ENCODE data around the gene PRKD2. TPM values are rescaled to one million over a fixed set of nuclear protein-coding genes. Genes with fewer than 3 reads are reported as not detected.

PRKD2 gene
- polyA plus RNA-seq, 1 donor from 2014 or later = 8.0 TPM

GRCh38 chr19:46723023-46723461, 6.1 kb upstream of the PRKD2 start:
- Histone ChIP-seq H3F3A (ENCODE audit: insufficient read depth, low read length, poor library complexity, severe bottlenecking) (no peaks in the 10 kb centered on the region), H2AFZ (ENCODE audit: low read depth, low read length) (no peak overlapping the region), H4K20me1 (ENCODE audit: insufficient read depth) (no peaks in the 10 kb centered on the region), H3K79me2 (replicated peaks; ENCODE audit: insufficient read depth, low read length) (no peaks in the 10 kb centered on the region), H3K9ac (ENCODE audit: low read length) (no peak overlapping the region), H3K27me3 (ENCODE audit: insufficient read depth, low read depth, low read length) (no peaks in the 10 kb centered on the region), H3K4me2 (ENCODE audit: low read length) (no peak overlapping the region), H3K9me3 (ENCODE audit: low read length) (no peaks in the 10 kb centered on the region), H3K4me3 (ENCODE audit: low read length) (no peak overlapping the region), H3K9me2 (ENCODE audit: insufficient read depth, low read length) (no peaks in the 10 kb centered on the region), H3K27ac (ENCODE audit: low read length) (no peak overlapping the region), H3K36me3 (ENCODE audit: insufficient read depth, low read length) (peaks cover 3% of the 10 kb centered on the region)
- no peak for TF ChIP-seq RAD21 (conservative IDR thresholded peaks at IDR 0.05)
- TF ChIP-seq, protein P1, sequence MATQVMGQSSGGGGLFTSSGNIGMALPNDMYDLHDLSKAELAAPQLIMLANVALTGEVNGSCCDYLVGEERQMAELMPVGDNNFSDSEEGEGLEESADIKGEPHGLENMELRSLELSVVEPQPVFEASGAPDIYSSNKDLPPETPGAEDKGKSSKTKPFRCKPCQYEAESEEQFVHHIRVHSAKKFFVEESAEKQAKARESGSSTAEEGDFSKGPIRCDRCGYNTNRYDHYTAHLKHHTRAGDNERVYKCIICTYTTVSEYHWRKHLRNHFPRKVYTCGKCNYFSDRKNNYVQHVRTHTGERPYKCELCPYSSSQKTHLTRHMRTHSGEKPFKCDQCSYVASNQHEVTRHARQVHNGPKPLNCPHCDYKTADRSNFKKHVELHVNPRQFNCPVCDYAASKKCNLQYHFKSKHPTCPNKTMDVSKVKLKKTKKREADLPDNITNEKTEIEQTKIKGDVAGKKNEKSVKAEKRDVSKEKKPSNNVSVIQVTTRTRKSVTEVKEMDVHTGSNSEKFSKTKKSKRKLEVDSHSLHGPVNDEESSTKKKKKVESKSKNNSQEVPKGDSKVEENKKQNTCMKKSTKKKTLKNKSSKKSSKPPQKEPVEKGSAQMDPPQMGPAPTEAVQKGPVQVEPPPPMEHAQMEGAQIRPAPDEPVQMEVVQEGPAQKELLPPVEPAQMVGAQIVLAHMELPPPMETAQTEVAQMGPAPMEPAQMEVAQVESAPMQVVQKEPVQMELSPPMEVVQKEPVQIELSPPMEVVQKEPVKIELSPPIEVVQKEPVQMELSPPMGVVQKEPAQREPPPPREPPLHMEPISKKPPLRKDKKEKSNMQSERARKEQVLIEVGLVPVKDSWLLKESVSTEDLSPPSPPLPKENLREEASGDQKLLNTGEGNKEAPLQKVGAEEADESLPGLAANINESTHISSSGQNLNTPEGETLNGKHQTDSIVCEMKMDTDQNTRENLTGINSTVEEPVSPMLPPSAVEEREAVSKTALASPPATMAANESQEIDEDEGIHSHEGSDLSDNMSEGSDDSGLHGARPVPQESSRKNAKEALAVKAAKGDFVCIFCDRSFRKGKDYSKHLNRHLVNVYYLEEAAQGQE (IDR thresholded peaks at IDR 0.05; ENCODE audit: borderline replicate concordance) = no peak

- Histone ChIP-seq H3K4me2 (ENCODE audit: low read length) (no peak overlapping the region), H3K9ac (ENCODE audit: low read length) (no peak overlapping the region), H3K9me2 (ENCODE audit: insufficient read depth, low read length) (no peaks in the 10 kb centered on the region), H3K4me3 (ENCODE audit: low read length) (no peak overlapping the region), H4K20me1 (ENCODE audit: insufficient read depth) (no peaks in the 10 kb centered on the region), H3K36me3 (ENCODE audit: insufficient read depth, low read length) (peaks cover 3% of the 10 kb centered on the region), H3K79me2 (replicated peaks; ENCODE audit: insufficient read depth, low read length) (no peaks in the 10 kb centered on the region), H2AFZ (ENCODE audit: low read depth, low read length) (no peak overlapping the region), H3F3A (ENCODE audit: insufficient read depth, low read length, poor library complexity, severe bottlenecking) (no peaks in the 10 kb centered on the region), H3K27me3 (ENCODE audit: insufficient read depth, low read depth, low read length) (no peaks in the 10 kb centered on the region), H3K9me3 (ENCODE audit: low read length) (no peaks in the 10 kb centered on the region), H3K27ac (ENCODE audit: low read length) (no peak overlapping the region)
- TF ChIP-seq EP300 (conservative IDR thresholded peaks at IDR 0.05; ENCODE audit: poor library complexity, severe bottlenecking) (no peak), POLR2AphosphoS5 (IDR thresholded peaks at IDR 0.05) (no peak), TAF1 (IDR thresholded peaks at IDR 0.05; ENCODE audit: low read depth) (no peak), RAD21 (conservative IDR thresholded peaks at IDR 0.05) (no peak), EZH2 (IDR thresholded peaks at IDR 0.05; ENCODE audit: borderline replicate concordance, insufficient read depth, low read length, poor library complexity, severe bottlenecking) (no peak), MXI1 (conservative IDR thresholded peaks at IDR 0.05; ENCODE audit: poor library complexity, severe bottlenecking) (no peak), SMC3 (conservative IDR thresholded peaks at IDR 0.05; ENCODE audit: poor library complexity) (no peak)
- TF ChIP-seq, protein P2, sequence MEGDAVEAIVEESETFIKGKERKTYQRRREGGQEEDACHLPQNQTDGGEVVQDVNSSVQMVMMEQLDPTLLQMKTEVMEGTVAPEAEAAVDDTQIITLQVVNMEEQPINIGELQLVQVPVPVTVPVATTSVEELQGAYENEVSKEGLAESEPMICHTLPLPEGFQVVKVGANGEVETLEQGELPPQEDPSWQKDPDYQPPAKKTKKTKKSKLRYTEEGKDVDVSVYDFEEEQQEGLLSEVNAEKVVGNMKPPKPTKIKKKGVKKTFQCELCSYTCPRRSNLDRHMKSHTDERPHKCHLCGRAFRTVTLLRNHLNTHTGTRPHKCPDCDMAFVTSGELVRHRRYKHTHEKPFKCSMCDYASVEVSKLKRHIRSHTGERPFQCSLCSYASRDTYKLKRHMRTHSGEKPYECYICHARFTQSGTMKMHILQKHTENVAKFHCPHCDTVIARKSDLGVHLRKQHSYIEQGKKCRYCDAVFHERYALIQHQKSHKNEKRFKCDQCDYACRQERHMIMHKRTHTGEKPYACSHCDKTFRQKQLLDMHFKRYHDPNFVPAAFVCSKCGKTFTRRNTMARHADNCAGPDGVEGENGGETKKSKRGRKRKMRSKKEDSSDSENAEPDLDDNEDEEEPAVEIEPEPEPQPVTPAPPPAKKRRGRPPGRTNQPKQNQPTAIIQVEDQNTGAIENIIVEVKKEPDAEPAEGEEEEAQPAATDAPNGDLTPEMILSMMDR (IDR thresholded peaks at IDR 0.05; ENCODE audit: poor library complexity, severe bottlenecking) = no peak
- TF ChIP-seq, protein P1 (IDR thresholded peaks at IDR 0.05; ENCODE audit: borderline replicate concordance) = no peak
Observed at GRCh38 chr19:46722421-46723022, 5.6 kb upstream of the PRKD2 start.
